GM12874 (cell line): ENCODE measurements around the gene ANKRD40CL.

ENCODE experiments used
- TF ChIP-seq, protein P1 (sequence below): IDR thresholded peaks from 2 replicates; pipeline ENCODE4 v1.5.1; 2011; ENCODE audit warnings: low read depth, mild to moderate bottlenecking, control low read depth, low read length, moderate library complexity; ENCODE audit not compliant: insufficient read depth

ANKRD40CL gene, protein sequence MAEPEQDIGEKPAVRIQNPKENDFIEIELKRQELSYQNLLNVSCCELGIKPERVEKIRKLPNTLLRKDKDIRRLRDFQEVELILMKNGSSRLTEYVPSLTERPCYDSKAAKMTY

GRCh38 chr17:50767446-50767845 is at the start of gene ANKRD40CL:
TSS of gene ANKRD40CL (minus strand) at chr17:50767518. CDS start at chr17:50766913, 605 bp downstream.
- TF ChIP-seq, protein P1, sequence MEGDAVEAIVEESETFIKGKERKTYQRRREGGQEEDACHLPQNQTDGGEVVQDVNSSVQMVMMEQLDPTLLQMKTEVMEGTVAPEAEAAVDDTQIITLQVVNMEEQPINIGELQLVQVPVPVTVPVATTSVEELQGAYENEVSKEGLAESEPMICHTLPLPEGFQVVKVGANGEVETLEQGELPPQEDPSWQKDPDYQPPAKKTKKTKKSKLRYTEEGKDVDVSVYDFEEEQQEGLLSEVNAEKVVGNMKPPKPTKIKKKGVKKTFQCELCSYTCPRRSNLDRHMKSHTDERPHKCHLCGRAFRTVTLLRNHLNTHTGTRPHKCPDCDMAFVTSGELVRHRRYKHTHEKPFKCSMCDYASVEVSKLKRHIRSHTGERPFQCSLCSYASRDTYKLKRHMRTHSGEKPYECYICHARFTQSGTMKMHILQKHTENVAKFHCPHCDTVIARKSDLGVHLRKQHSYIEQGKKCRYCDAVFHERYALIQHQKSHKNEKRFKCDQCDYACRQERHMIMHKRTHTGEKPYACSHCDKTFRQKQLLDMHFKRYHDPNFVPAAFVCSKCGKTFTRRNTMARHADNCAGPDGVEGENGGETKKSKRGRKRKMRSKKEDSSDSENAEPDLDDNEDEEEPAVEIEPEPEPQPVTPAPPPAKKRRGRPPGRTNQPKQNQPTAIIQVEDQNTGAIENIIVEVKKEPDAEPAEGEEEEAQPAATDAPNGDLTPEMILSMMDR, result no peak

DNA sequence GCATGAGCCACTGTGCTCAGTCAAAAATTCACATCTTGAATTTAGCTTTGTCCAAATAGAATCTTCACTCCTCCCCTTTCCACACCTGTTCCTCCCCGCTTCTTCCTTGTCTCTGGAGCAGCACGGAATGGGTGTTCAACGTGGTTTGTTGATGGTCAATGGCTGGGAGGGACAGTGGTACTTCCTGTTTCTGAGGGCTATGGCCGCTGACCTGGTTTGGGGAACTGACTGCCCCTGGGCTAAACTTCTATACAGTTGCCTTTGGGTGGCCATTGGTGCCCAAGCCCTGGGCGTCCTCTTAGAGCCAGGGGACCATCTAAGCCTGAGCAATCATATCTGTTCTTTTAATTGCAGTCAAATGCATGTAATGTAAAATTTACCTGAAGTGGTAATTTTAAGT is 49.0 kb upstream of the ANKRD40CL start:
- TF ChIP-seq, protein P1, result no peak

DNA sequence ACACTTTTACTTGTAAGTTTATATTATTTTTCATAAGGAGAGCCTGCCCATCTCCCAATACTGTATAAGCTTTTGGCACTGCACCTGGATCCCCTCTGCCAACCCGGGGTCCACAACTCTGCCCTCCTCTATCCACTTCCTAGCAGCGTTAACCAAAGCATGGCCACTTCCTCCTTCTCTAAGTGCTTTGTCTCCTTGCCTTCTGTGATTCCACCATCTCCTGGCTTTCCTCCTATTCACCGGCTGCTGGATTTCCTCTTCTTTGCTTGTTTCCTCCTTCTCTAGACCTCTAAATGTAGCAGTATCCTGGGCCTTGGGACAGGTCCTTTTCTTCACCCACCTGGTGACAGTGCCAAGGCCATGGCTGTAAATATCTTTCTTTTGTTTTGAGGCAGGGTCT is 48.1 kb upstream of the ANKRD40CL start:
- TF ChIP-seq, protein P1, result no peak

- TF ChIP-seq, protein P1, result no peak
Measured at GRCh38 chr17:50813583-50813982, 46.3 kb upstream of the ANKRD40CL start.

- TF ChIP-seq, protein P1, result no peak
Measured at GRCh38 chr17:50808888-50809287, 41.6 kb upstream of the ANKRD40CL start.

GRCh38 chr17:50808413-50808812 is 41.1 kb upstream of the ANKRD40CL start:
- TF ChIP-seq, protein P1, result no peak

DNA sequence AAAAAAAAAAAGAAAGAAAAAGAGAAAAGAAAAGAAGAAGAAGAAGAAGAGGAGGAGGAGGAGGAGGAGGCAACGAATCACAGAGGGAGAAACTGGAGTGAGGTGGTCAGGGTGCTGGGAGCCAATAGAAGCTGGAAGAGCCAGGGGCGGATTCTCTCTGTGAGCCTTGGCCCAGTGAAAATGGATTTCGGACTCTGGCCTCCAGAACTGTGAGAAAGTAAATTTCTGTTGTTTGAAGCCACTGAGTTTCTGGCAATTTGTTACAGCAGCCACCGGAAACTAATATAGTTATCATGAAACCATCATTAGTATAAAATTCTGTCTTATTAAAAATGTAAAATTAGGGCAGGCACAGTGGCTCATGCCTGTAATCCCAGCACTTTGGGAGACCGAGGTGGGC is 40.4 kb upstream of the ANKRD40CL start:
- TF ChIP-seq, protein P1, result no peak
